HepG2 (cell line): ENCODE measurements around the gene ZNF547. TPM values are rescaled to one million over a fixed set of nuclear protein-coding genes. Genes with fewer than 3 reads are reported as not detected.
A peak's percentile ranks its signal among the peaks of the same experiment; 100 is the strongest.

Source experiments
- HDAC6 ChIP-seq: fragments of 200-600 bp; sonication (generic); IDR thresholded peaks from 2 replicates; pipeline ENCODE4 v1.7.0; 2017; ENCODE audit warnings: mild to moderate bottlenecking, antibody characterized with exemption, low read length, low read depth
- HOXA7 ChIP-seq: sonication (generic); formaldehyde crosslinking; IDR thresholded peaks from 2 replicates; pipeline ENCODE4 v1.8.1; 2022; ENCODE audit warnings: mild to moderate bottlenecking, missing genetic modification reagents, moderate library complexity
- ISL2 ChIP-seq: sonication (generic); formaldehyde crosslinking; IDR thresholded peaks from 2 replicates; pipeline ENCODE4 v1.5.0; 2020; ENCODE audit warnings: missing genetic modification reagents
- SMARCC2 ChIP-seq: fragments of 450-650 bp; IDR thresholded peaks from 2 replicates; pipeline ENCODE4 v1.6.1; 2017; ENCODE audit warnings: antibody characterized with exemption, mild to moderate bottlenecking
- SP1 ChIP-seq, 2 experiments: fragments of 450-650 bp in 1 of 2; sonication (generic) in 1 of 2; formaldehyde crosslinking in 1 of 2; IDR thresholded peaks; 2 replicates each; pipeline versions ENCODE4 v1.4.0 to v1.6.1; 2016 to 2020; ENCODE audit warnings: missing genetic modification reagents in 1 of 2
- THYN1 ChIP-seq: sonication (generic); formaldehyde crosslinking; IDR thresholded peaks from 2 replicates; pipeline ENCODE4 v1.8.1; 2023; ENCODE audit warnings: low read depth, mild to moderate bottlenecking, moderate library complexity, missing genetic modification reagents, borderline replicate concordance
- ZMAT3 ChIP-seq: sonication (generic); formaldehyde crosslinking; conservative IDR thresholded peaks from 2 replicates; pipeline ENCODE4 v1.7.0; 2021; ENCODE audit warnings: missing genetic modification reagents
- ZNF138 ChIP-seq: sonication (generic); formaldehyde crosslinking; IDR thresholded peaks from 2 replicates; pipeline ENCODE4 v1.5.0; 2020; ENCODE audit warnings: mild to moderate bottlenecking, low read depth, missing genetic modification reagents
- ZNF282 ChIP-seq: fragments of 450-650 bp; IDR thresholded peaks from 2 replicates; pipeline ENCODE4 v1.6.1; 2018; ENCODE audit not compliant: partially characterized antibody
- ZNF768 ChIP-seq: sonication (generic); formaldehyde crosslinking; IDR thresholded peaks from 2 replicates; pipeline ENCODE4 v1.4.0; 2020; ENCODE audit warnings: missing genetic modification reagents
- polyA plus RNA-seq, 8 experiments: library from polyadenylated mRNA; depleted of rRNA in 3 of 8; stranded (reverse) in 7 of 8; unstranded in 1 of 8; fragments of >200 nt; fragmentation: Illumina TruSeq in 4 of 8; extraction: Trizol in 4 of 8; gene quantifications; 2 replicates each; pipeline versions ENCODE4 v1.2.1 to v1.2.3, GENCODE V29; 2011 to 2016; ENCODE audit warnings: low read depth in 4 of 8, missing spikeins in 1 of 8, mixed read lengths in 1 of 8; ENCODE audit not compliant: insufficient read depth in 1 of 8
- total RNA-seq, 5 experiments: library from RNA; depleted of rRNA; stranded (reverse); fragments of >200 nt; fragmentation: Illumina TruSeq; extraction: Trizol; gene quantifications; 2 replicates each; pipeline ENCODE4 v1.2.3, GENCODE V29; 2016; ENCODE audit warnings: low read depth in 1 of 5
- TF ChIP-seq, protein P1 (sequence below): sonication (generic); formaldehyde crosslinking; IDR thresholded peaks from 2 replicates; pipeline ENCODE4 v1.4.0; 2020; ENCODE audit warnings: missing genetic modification reagents
- TF ChIP-seq, protein P2 (sequence below): fragments of 450-650 bp; IDR thresholded peaks from 2 replicates; pipeline ENCODE4 v1.6.1; 2017
- TF ChIP-seq, protein P3 (sequence below): sonication (generic); formaldehyde crosslinking; IDR thresholded peaks from 2 replicates; pipeline ENCODE4 v1.8.0; 2022; ENCODE audit warnings: mild to moderate bottlenecking, missing genetic modification reagents, moderate library complexity
- TF ChIP-seq, protein P4 (sequence below): IDR thresholded peaks from 2 replicates; pipeline ENCODE4 v1.6.1; 2016; ENCODE audit warnings: low read depth, missing genetic modification reagents, missing compliant biosample characterization
- TF ChIP-seq, protein P5 (sequence below): sonication (generic); formaldehyde crosslinking; IDR thresholded peaks from 2 replicates; pipeline ENCODE4; 2020; ENCODE audit warnings: missing genetic modification reagents, mild to moderate bottlenecking, borderline replicate concordance

The ZNF547 gene
- total and polyA plus RNA-seq, 2 of the 13 experiments (the other 11 are each of a cell fraction or from before 2014, with no cell fraction given), result 2.0 to 2.6 TPM

DNA sequence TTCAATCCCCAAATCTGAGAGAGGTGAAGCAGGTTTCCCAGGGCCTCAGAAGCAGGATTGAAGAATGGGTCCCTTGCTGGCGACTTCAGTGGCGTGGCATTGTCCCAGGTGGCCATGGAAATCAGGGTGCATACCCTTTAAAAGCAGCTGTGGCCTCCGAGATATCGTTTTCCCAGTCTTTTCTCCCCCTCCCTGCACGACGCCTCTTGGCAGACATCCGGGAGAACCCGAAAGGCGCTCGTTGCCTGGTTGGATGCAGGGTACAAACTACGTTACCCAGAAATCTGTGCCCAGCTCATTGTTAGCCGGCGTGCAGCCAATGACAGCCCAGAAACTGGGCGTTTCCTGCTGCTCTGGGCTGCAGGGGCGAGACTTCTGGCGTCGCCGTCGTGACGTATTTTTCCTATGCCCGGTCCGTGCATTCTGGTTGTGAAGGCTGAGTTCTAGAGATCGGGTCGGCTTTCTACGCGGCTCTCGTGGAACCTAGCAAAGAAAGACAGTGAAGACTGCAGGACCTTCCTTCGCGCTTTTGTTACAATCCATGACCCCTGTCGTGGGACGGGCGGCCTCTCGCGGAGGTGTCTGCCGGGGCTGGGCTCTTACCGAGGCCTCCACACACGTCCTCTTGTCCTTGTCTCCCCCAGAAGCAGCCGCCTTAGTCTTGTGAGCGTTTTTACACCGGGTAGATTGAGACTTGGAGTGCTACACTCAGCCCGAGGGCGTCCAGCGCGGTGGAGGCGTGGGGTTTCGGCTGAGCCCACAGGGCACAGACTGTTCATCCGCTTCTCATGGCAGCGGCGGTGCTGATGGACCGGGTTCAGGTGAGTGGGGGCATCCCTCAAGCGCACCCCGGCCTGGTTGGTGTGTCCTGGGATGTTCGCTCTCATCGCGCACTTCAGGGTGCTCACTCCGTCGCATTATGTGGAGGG lies 12.2 kb upstream of the ZNF547 start, which contains the start of gene ZNF304 (continued):
- TF ChIP-seq, protein P1, sequence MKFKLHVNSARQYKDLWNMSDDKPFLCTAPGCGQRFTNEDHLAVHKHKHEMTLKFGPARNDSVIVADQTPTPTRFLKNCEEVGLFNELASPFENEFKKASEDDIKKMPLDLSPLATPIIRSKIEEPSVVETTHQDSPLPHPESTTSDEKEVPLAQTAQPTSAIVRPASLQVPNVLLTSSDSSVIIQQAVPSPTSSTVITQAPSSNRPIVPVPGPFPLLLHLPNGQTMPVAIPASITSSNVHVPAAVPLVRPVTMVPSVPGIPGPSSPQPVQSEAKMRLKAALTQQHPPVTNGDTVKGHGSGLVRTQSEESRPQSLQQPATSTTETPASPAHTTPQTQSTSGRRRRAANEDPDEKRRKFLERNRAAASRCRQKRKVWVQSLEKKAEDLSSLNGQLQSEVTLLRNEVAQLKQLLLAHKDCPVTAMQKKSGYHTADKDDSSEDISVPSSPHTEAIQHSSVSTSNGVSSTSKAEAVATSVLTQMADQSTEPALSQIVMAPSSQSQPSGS (CRISPR knock-in tag), result peak; percentile 51; the same call in 1 of the 2 replicates
- no peak for TF ChIP-seq ISL2 (CRISPR knock-in tag)
- no peak for TF ChIP-seq HDAC6
- TF ChIP-seq THYN1 (CRISPR knock-in tag), result no peak
- TF ChIP-seq, protein P2, sequence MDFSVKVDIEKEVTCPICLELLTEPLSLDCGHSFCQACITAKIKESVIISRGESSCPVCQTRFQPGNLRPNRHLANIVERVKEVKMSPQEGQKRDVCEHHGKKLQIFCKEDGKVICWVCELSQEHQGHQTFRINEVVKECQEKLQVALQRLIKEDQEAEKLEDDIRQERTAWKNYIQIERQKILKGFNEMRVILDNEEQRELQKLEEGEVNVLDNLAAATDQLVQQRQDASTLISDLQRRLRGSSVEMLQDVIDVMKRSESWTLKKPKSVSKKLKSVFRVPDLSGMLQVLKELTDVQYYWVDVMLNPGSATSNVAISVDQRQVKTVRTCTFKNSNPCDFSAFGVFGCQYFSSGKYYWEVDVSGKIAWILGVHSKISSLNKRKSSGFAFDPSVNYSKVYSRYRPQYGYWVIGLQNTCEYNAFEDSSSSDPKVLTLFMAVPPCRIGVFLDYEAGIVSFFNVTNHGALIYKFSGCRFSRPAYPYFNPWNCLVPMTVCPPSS, result no peak
- no peak for TF ChIP-seq ZNF282
- TF ChIP-seq, protein P3, sequence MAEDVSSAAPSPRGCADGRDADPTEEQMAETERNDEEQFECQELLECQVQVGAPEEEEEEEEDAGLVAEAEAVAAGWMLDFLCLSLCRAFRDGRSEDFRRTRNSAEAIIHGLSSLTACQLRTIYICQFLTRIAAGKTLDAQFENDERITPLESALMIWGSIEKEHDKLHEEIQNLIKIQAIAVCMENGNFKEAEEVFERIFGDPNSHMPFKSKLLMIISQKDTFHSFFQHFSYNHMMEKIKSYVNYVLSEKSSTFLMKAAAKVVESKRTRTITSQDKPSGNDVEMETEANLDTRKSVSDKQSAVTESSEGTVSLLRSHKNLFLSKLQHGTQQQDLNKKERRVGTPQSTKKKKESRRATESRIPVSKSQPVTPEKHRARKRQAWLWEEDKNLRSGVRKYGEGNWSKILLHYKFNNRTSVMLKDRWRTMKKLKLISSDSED (CRISPR knock-in tag), result no peak
- TF ChIP-seq, protein P4, sequence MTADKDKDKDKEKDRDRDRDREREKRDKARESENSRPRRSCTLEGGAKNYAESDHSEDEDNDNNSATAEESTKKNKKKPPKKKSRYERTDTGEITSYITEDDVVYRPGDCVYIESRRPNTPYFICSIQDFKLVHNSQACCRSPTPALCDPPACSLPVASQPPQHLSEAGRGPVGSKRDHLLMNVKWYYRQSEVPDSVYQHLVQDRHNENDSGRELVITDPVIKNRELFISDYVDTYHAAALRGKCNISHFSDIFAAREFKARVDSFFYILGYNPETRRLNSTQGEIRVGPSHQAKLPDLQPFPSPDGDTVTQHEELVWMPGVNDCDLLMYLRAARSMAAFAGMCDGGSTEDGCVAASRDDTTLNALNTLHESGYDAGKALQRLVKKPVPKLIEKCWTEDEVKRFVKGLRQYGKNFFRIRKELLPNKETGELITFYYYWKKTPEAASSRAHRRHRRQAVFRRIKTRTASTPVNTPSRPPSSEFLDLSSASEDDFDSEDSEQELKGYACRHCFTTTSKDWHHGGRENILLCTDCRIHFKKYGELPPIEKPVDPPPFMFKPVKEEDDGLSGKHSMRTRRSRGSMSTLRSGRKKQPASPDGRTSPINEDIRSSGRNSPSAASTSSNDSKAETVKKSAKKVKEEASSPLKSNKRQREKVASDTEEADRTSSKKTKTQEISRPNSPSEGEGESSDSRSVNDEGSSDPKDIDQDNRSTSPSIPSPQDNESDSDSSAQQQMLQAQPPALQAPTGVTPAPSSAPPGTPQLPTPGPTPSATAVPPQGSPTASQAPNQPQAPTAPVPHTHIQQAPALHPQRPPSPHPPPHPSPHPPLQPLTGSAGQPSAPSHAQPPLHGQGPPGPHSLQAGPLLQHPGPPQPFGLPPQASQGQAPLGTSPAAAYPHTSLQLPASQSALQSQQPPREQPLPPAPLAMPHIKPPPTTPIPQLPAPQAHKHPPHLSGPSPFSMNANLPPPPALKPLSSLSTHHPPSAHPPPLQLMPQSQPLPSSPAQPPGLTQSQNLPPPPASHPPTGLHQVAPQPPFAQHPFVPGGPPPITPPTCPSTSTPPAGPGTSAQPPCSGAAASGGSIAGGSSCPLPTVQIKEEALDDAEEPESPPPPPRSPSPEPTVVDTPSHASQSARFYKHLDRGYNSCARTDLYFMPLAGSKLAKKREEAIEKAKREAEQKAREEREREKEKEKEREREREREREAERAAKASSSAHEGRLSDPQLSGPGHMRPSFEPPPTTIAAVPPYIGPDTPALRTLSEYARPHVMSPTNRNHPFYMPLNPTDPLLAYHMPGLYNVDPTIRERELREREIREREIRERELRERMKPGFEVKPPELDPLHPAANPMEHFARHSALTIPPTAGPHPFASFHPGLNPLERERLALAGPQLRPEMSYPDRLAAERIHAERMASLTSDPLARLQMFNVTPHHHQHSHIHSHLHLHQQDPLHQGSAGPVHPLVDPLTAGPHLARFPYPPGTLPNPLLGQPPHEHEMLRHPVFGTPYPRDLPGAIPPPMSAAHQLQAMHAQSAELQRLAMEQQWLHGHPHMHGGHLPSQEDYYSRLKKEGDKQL, result no peak
- TF ChIP-seq ZNF138 (CRISPR knock-in tag), result no peak
- TF ChIP-seq ZMAT3 (CRISPR knock-in tag), result 0 out of 2 replicates have a peak, but pooled peaks have one; percentile 46
- TF ChIP-seq HOXA7, result no peak
- TF ChIP-seq ZNF768 (CRISPR knock-in tag), result peak; percentile 36; the same call in 1 of the 2 replicates
- TF ChIP-seq SMARCC2, result no peak
- no peak for TF ChIP-seq SP1 (IDR thresholded peaks at IDR 0.05)
- TF ChIP-seq SP1 (CRISPR knock-in tag; IDR thresholded peaks at IDR 0.05), result peak; percentile 84
- TF ChIP-seq, protein P5, sequence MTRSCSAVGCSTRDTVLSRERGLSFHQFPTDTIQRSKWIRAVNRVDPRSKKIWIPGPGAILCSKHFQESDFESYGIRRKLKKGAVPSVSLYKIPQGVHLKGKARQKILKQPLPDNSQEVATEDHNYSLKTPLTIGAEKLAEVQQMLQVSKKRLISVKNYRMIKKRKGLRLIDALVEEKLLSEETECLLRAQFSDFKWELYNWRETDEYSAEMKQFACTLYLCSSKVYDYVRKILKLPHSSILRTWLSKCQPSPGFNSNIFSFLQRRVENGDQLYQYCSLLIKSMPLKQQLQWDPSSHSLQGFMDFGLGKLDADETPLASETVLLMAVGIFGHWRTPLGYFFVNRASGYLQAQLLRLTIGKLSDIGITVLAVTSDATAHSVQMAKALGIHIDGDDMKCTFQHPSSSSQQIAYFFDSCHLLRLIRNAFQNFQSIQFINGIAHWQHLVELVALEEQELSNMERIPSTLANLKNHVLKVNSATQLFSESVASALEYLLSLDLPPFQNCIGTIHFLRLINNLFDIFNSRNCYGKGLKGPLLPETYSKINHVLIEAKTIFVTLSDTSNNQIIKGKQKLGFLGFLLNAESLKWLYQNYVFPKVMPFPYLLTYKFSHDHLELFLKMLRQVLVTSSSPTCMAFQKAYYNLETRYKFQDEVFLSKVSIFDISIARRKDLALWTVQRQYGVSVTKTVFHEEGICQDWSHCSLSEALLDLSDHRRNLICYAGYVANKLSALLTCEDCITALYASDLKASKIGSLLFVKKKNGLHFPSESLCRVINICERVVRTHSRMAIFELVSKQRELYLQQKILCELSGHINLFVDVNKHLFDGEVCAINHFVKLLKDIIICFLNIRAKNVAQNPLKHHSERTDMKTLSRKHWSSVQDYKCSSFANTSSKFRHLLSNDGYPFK (CRISPR knock-in tag), result no peak; the same call in 1 of the 2 replicates
